H9 (cell line): ENCODE data around the gene GRIK1. TPM values are rescaled to one million over a fixed set of nuclear protein-coding genes. Genes with fewer than 3 reads are reported as not detected.

Source experiments
- DNase-seq: peaks from one replicate; pipeline ENCODE4 v3.0.0-alpha.2; 2017
- H2AFZ ChIP-seq: one replicate; pipeline ENCODE4 v1.6.1; 2013; ENCODE audit warnings: mild to moderate bottlenecking, low read length, control low read depth, moderate library complexity
- H2AK5ac ChIP-seq: 2 replicates; pipeline ENCODE4 v1.6.1; 2013; ENCODE audit warnings: low read length, control low read depth, mixed read lengths; ENCODE audit not compliant: insufficient read length
- H2BK120ac ChIP-seq: one replicate; pipeline ENCODE4 v1.6.1; 2013; ENCODE audit warnings: low read depth, mild to moderate bottlenecking, low read length, control low read depth, inconsistent platforms; ENCODE audit not compliant: poor library complexity, severe bottlenecking
- H2BK12ac ChIP-seq: 2 replicates; pipeline ENCODE4 v1.6.1; 2013; ENCODE audit warnings: low read length, control low read depth, mixed read lengths, low read depth; ENCODE audit not compliant: insufficient read length
- H2BK15ac ChIP-seq: 2 replicates; pipeline ENCODE4 v1.6.1; 2013; ENCODE audit warnings: low read depth, low read length, control low read depth
- H2BK20ac ChIP-seq: one replicate; pipeline ENCODE4 v1.6.1; 2013; ENCODE audit warnings: low read depth, mild to moderate bottlenecking, low read length, control low read depth, inconsistent platforms; ENCODE audit not compliant: poor library complexity, severe bottlenecking
- H2BK5ac ChIP-seq: 2 replicates; pipeline ENCODE4 v1.6.1; 2013; ENCODE audit warnings: low read length, control low read depth, mixed read lengths; ENCODE audit not compliant: insufficient read length
- H3K14ac ChIP-seq: 2 replicates; pipeline ENCODE4 v1.6.1; 2013; ENCODE audit warnings: low read length, control low read depth; ENCODE audit not compliant: insufficient read depth
- H3K18ac ChIP-seq: 2 replicates; pipeline ENCODE4 v1.6.1; 2013; ENCODE audit warnings: low read depth, mild to moderate bottlenecking, mixed read lengths, low read length, control low read depth; ENCODE audit not compliant: insufficient read length
- H3K23ac ChIP-seq: 2 replicates; pipeline ENCODE4 v1.6.1; 2013; ENCODE audit warnings: low read length, control low read depth, mixed read lengths, low read depth; ENCODE audit not compliant: insufficient read length
- H3K23me2 ChIP-seq: 2 replicates; pipeline ENCODE4 v1.6.1; 2013; ENCODE audit warnings: low read depth, mild to moderate bottlenecking, mixed read lengths, low read length, control low read depth; ENCODE audit not compliant: insufficient read length, poor library complexity, severe bottlenecking
- H3K27ac ChIP-seq: 2 replicates; pipeline ENCODE4 v1.5.1; 2013; ENCODE audit warnings: low read length, control low read depth, mixed read lengths, low read depth; ENCODE audit not compliant: insufficient read length
- H3K27me3 ChIP-seq: 2 replicates; pipeline ENCODE4 v1.6.1; 2013; ENCODE audit warnings: low read length, control low read depth, inconsistent platforms; ENCODE audit not compliant: insufficient read depth
- H3K4ac ChIP-seq: 2 replicates; pipeline ENCODE4 v1.6.1; 2013; ENCODE audit warnings: low read depth, mild to moderate bottlenecking, control low read depth, inconsistent platforms, low read length, moderate library complexity
- H3K4me1 ChIP-seq: 2 replicates; pipeline ENCODE4 v1.6.1; 2013; ENCODE audit warnings: low read length, control low read depth, inconsistent platforms; ENCODE audit not compliant: insufficient read depth
- H3K4me2 ChIP-seq: 2 replicates; pipeline ENCODE4 v1.6.1; 2013; ENCODE audit warnings: low read length, control low read depth, mixed read lengths; ENCODE audit not compliant: insufficient read length, insufficient read depth
- H3K56ac ChIP-seq: 2 replicates; pipeline ENCODE4 v1.6.1; 2013; ENCODE audit warnings: low read depth, mild to moderate bottlenecking, mixed read lengths, low read length, control low read depth; ENCODE audit not compliant: insufficient read length
- H3K79me1 ChIP-seq: 2 replicates; pipeline ENCODE4 v1.6.1; 2013; ENCODE audit warnings: low read depth, mild to moderate bottlenecking, moderate library complexity, low read length, control low read depth, inconsistent platforms; ENCODE audit not compliant: insufficient read depth, poor library complexity, severe bottlenecking
- H3K79me2 ChIP-seq: 2 replicates; pipeline ENCODE4 v1.6.1; 2013; ENCODE audit warnings: low read length, control low read depth, inconsistent platforms; ENCODE audit not compliant: insufficient read depth
- H3K9ac ChIP-seq: 2 replicates; pipeline ENCODE4 v1.6.1; 2013; ENCODE audit warnings: low read length, control low read depth, mixed read lengths; ENCODE audit not compliant: insufficient read length; ENCODE audit errors: extremely low read depth
- H3K9me3 ChIP-seq: one replicate; pipeline ENCODE4 v1.6.1; 2013; ENCODE audit warnings: low read depth, low read length, inconsistent platforms; ENCODE audit not compliant: control insufficient read depth
- H3T11ph ChIP-seq: one replicate; pipeline ENCODE4 v1.6.1; 2013; ENCODE audit warnings: mild to moderate bottlenecking, low read length, control low read depth, inconsistent platforms
- H4K20me1 ChIP-seq: one replicate; pipeline ENCODE4 v1.6.1; 2013; ENCODE audit not compliant: control insufficient read depth, insufficient read length, insufficient read depth
- H4K5ac ChIP-seq: 2 replicates; pipeline ENCODE4 v1.6.1; 2013; ENCODE audit warnings: low read depth, mild to moderate bottlenecking, mixed read lengths, low read length, control low read depth; ENCODE audit not compliant: insufficient read length
- H4K8ac ChIP-seq: replicated peaks from 2 replicates; pipeline ENCODE4 v1.6.1; 2013; ENCODE audit warnings: low read length, control low read depth, mixed read lengths, low read depth; ENCODE audit not compliant: insufficient read length
- H4K91ac ChIP-seq: 2 replicates; pipeline ENCODE4 v1.6.1; 2013; ENCODE audit warnings: low read depth, mild to moderate bottlenecking, moderate library complexity, mixed read lengths, low read length, control low read depth; ENCODE audit not compliant: insufficient read length
- H3K27ac Mint-ChIP-seq, 3 experiments: 2 replicates in 2 of 3; 3 replicates in 1 of 3; pipeline ENCODE4 v1.8.0; 2020 to 2021; ENCODE audit warnings: mixed read lengths in 3 of 3, mild to moderate bottlenecking in 1 of 3, moderate library complexity in 1 of 3
- H3K27me3 Mint-ChIP-seq: 2 replicates; pipeline ENCODE4 v1.8.0; 2021; ENCODE audit warnings: low read depth, mild to moderate bottlenecking, moderate library complexity, mixed read lengths
- H3K36me3 Mint-ChIP-seq, 3 experiments: 2 replicates in 2 of 3; 3 replicates in 1 of 3; pipeline ENCODE4 v1.8.0; 2020 to 2021; ENCODE audit warnings: low read depth in 3 of 3, mixed read lengths in 3 of 3; ENCODE audit not compliant: insufficient read depth in 1 of 3
- H3K4me1 Mint-ChIP-seq, 2 experiments: 2 replicates each; pipeline ENCODE4 v1.8.0; 2020; ENCODE audit warnings: mixed read lengths in 2 of 2
- H3K4me3 Mint-ChIP-seq, 2 experiments: 2 replicates in 1 of 2; 3 replicates in 1 of 2; pipeline ENCODE4 v1.8.0; 2020 to 2021; ENCODE audit warnings: mild to moderate bottlenecking in 2 of 2, mixed read lengths in 2 of 2, moderate library complexity in 1 of 2
- H3K9me3 Mint-ChIP-seq, 2 experiments: 2 replicates in 1 of 2; 3 replicates in 1 of 2; pipeline ENCODE4 v1.8.0; 2020; ENCODE audit warnings: mild to moderate bottlenecking in 2 of 2, mixed read lengths in 2 of 2, moderate library complexity in 1 of 2
- WGBS: extraction: QIAGEN DNeasy Blood & Tissue Kit; methylation state at CpG from one replicate; pipeline ENCODE4 v1.1.7; 2013; ENCODE audit warnings: missing lambda C conversion rate, low lambda C conversion rate, mixed read lengths; ENCODE audit not compliant: insufficient read length; ENCODE audit errors: extremely low coverage; 5-methylcytosine and 5-hydroxymethylcytosine counted together
- total RNA-seq: library from RNA; stranded (reverse); gene quantifications from 2 replicates; pipeline ENCODE4 v1.2.1, GENCODE V29; 2021
- TF ChIP-seq, protein P1 (sequence below): fragments of 200-600 bp; sonication (generic); conservative IDR thresholded peaks from 3 replicates; pipeline ENCODE4 v1.8.0; 2021; ENCODE audit warnings: antibody characterized with exemption, mild to moderate bottlenecking

GRIK1 gene
- total RNA-seq, 1 experiment from 2014 or later: not detected

DNA sequence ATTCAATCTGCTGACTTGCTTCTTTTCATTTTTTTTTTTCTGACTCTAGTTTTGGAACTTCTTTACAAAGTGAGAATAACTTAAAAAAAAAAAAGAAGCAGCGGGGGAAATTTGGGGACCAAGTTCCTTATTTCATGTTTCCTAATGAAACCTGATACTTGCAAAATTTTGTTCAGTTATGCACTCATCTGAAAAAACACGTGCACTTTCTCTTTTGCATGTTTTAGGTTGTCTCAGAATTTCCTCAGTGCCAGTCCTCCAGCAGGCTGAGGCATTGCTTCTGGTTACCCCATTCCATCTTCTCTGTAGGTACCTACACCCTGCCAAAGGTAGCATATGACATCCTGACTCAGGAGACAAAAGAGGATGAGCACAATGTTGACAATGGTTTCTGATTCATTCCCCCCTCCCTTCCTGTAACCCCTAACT lies 299.7 kb downstream of the GRIK1 start:
- Histone ChIP-seq H2BK12ac (no peak overlapping the region), H2AK5ac (no peak overlapping the region), H3T11ph (no peak overlapping the region), H4K8ac (no peak overlapping the region), H3K23me2 (no peaks in the 10 kb centered on the region), H2AFZ (no peak overlapping the region), H3K4ac (no peak overlapping the region), H3K23ac (no peak overlapping the region), H3K79me2 (no peaks in the 10 kb centered on the region), H4K91ac (no peak overlapping the region), H4K5ac (no peak overlapping the region), H3K4me2 (no peak overlapping the region), H2BK20ac (no peak overlapping the region), H4K20me1 (no peaks in the 10 kb centered on the region), H2BK120ac (no peak overlapping the region), H2BK15ac (no peak overlapping the region), H3K9me3 (no peaks in the 10 kb centered on the region), H3K18ac (no peak overlapping the region), H3K27ac (no peak overlapping the region), H3K56ac (no peak overlapping the region), H3K79me1 (no peaks in the 10 kb centered on the region), H3K4me1 (no peaks in the 10 kb centered on the region), H3K9ac (no peak overlapping the region), H2BK5ac (no peak overlapping the region), H3K27me3 (no peaks in the 10 kb centered on the region), H3K14ac (no peak overlapping the region)
- no peak overlapping the region for H3K4me3 Mint-ChIP-seq
- WGBS: no CpG with 5 or more reads among the region's 2 CpGs
- H3K4me1 Mint-ChIP-seq: no peaks in the 10 kb centered on the region
- H3K36me3 Mint-ChIP-seq: no peaks in the 10 kb centered on the region
- no peak for DNase-seq
- TF ChIP-seq, protein P1, sequence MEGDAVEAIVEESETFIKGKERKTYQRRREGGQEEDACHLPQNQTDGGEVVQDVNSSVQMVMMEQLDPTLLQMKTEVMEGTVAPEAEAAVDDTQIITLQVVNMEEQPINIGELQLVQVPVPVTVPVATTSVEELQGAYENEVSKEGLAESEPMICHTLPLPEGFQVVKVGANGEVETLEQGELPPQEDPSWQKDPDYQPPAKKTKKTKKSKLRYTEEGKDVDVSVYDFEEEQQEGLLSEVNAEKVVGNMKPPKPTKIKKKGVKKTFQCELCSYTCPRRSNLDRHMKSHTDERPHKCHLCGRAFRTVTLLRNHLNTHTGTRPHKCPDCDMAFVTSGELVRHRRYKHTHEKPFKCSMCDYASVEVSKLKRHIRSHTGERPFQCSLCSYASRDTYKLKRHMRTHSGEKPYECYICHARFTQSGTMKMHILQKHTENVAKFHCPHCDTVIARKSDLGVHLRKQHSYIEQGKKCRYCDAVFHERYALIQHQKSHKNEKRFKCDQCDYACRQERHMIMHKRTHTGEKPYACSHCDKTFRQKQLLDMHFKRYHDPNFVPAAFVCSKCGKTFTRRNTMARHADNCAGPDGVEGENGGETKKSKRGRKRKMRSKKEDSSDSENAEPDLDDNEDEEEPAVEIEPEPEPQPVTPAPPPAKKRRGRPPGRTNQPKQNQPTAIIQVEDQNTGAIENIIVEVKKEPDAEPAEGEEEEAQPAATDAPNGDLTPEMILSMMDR: no peak
- no peaks in the 10 kb centered on the region for H3K9me3 Mint-ChIP-seq
- no peaks in the 10 kb centered on the region for H3K27me3 Mint-ChIP-seq
- no peak overlapping the region for H3K27ac Mint-ChIP-seq
